RWPE1 (cell line): Measurements from ENCODE around the gene F11.
"Not testable (repeated sequence)": the region's sequence is repeated elsewhere in the genome, so short reads cannot be mapped to it uniquely, and the experiment has no call there.

Experiments
- CTCF ChIA-PET: fragments of 350-600 bp; sonication (Branson Sonifier 250); formaldehyde crosslinking; extraction: SDS; loops from one replicate; lab custom pipeline; 2021; lab: Yijun Ruan, JAX
- POLR2A ChIA-PET: fragments of 400-600 bp; formaldehyde crosslinking; extraction: SDS; loops from one replicate; lab custom pipeline; 2020; ENCODE audit warnings: antibody characterized with exemption; ENCODE audit not compliant: low non-redundant PET; lab: Yijun Ruan, JAX
- DNase-seq: peaks from one replicate; pipeline ENCODE4 v3.0.0; 2012; ENCODE audit warnings: low spot score
- H3K27ac ChIP-seq: fragments of 450-650 bp; 2 replicates; pipeline ENCODE4 v1.5.1; 2017
- CTCF ChIP-seq: fragments of 450-650 bp; conservative IDR thresholded peaks from 2 replicates; pipeline ENCODE4 v1.5.1; 2017; ENCODE audit warnings: low read depth, mild to moderate bottlenecking

The F11 gene

GRCh38 chr4:186264660-186265059 is 1.3 kb upstream of the F11 start:
- TF ChIP-seq CTCF = no peak
- CTCF ChIA-PET = no interaction called here

GRCh38 chr4:186265250-186265649 is 739 bp upstream of the F11 start:
- CTCF ChIA-PET, DNase-seq, POLR2A ChIA-PET, H3K27ac ChIP-seq: not testable (repeated sequence)

More at GRCh38 chr4:186264660-186265059, 1.3 kb upstream of the F11 start:
- POLR2A ChIA-PET = no interaction called here
- no peak for DNase-seq
- H3K27ac ChIP-seq = no peak overlapping the region

GRCh38 chr4:186266729-186267456 is 904 bp downstream of the F11 start:
- no peak for DNase-seq
- CTCF ChIA-PET = no interaction called here
- POLR2A ChIA-PET = no interaction called here
- no peak overlapping the region for H3K27ac ChIP-seq
- TF ChIP-seq CTCF = no peak

- POLR2A ChIA-PET = no interaction called here
- CTCF ChIA-PET = interaction anchor here (0.5 kb wide), 1 partner anchor 62 kb away, joined by 3 read pairs; no protein-coding TSS in a partner anchor
- no peak for TF ChIP-seq CTCF
- no peak overlapping the region for H3K27ac ChIP-seq
- no peak for DNase-seq
These were observed 5.2 kb downstream of the F11 start for GRCh38 chr4:186271081-186271678.

- DNase-seq = no peak
- POLR2A ChIA-PET = no interaction called here
- CTCF ChIA-PET = no interaction called here
These were observed 6.9 kb downstream of the F11 start for GRCh38 chr4:186272699-186273391.

GRCh38 chr4:186273392-186273789 is 7.4 kb downstream of the F11 start:
- CTCF ChIA-PET, H3K27ac ChIP-seq, POLR2A ChIA-PET, DNase-seq: not testable (repeated sequence)

More at GRCh38 chr4:186272699-186273391, 6.9 kb downstream of the F11 start:
- H3K27ac ChIP-seq = no peak overlapping the region
- TF ChIP-seq CTCF = no peak

- CTCF ChIA-PET = no interaction called here
- DNase-seq = no peak
- POLR2A ChIA-PET = no interaction called here
- no peak for TF ChIP-seq CTCF
- H3K27ac ChIP-seq = no peak overlapping the region
These were observed 17.3 kb downstream of the F11 start for GRCh38 chr4:186283311-186283710.
